HG03521 (cell line): Measurements from ENCODE around the gene AOC1.

Experiments used
- ATAC-seq: cut with Tn5 transposase; IDR thresholded peaks from one replicate; pipeline ENCODE4 v1.9.1; 2021; ENCODE audit warnings: mild to moderate bottlenecking, moderate library complexity; ENCODE audit not compliant: unreplicated experiment

The AOC1 gene

DNA sequence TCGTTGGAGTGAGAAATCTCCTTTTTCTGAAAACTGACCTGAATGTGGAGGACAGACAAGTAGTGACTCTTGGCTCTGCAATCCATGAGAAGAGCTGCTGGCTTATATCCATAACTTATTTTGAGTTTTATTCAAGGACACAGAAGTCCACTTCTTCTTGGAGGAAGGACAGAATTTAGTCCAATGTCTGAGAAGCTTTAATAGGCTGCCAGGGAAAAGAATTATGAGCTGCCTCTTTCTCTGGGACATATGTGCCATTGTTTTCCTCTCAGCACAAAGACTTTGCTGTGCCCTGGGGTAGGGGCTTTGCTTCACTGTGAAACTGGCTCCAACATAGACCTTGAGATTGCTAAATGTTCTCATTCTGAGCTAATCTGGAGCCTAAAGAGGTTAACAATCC, 20.5 kb upstream of the AOC1 start:
- no peak for ATAC-seq

DNA sequence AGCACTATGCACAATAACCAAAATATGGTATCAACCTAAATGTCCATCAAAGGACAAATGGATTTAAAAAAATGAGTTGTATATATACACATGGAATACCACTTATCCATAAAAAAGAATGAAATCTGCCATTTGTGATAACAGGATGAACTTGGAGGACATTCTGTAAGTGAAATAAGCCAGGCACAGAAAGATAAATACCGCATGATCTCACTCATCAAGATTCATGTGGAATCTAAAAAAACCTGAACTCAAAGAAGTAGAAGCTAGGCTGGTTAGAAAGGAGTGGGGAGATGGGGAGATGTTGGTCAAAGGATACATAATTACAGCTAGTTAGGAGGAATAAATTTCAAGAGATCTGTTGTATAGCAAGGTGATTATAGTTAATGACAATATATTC, 17.3 kb upstream of the AOC1 start:
- no peak for ATAC-seq

DNA sequence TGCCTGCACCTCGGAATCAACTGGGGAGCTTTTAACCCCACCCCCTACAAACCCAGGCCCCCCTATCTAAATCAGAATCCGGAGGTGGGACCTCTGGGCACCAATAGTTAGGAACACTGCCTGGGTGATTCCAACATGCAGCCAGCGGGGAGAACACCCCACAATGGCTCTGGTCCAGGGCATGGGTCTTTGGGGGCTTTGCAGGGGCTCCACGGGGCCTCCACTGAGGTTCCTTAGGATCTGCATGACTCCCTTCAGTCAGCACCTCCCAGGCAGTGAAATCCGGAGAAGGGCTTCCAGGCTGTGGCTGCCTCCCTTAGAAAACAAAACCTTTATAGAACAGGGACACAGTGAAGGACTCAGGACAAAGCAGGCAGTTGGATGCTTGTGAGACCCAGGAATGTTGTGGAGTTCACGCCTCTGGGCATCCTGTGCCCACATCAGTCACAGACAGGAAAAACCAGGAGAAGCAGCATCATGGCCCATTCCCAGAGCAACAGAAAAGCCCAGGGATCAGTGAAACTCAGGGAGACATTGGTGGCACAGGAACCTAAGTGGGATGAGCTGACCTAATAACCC, 16.5 kb upstream of the AOC1 start:
- ATAC-seq, result no peak

DNA sequence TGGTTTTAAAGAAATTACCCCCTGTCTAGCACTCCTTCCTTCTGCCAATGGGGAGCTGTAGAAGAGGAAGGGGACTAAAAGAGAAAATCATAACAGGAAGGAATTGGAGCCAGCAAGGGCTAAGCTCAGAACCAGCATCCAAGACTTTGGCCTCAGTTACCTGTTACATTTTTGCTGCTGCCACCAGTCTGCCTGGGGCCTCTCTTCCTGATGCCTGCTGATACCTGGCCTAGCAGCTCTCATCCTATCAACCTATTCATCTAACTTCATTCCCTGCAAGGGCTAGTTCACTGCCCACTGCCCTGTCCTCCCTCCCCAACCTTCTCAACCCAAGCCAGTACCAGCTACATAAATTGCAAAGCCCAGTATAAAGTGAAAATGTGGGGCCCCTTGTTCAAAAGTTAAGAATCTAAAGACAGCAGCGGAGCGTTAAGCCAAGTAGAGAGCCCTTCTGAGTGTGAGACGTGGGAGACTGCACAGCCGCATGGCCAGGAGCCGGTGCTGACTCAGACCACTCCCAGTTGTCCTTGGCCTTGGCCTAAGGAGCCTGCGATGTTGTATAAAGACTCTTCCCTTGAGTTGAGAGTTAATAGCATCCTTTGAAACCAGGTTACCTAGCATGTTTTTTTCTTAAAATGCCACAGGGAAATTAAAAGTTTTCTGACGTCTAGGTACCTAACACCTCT, 13.2 kb upstream of the AOC1 start:
- ATAC-seq, result no peak

DNA sequence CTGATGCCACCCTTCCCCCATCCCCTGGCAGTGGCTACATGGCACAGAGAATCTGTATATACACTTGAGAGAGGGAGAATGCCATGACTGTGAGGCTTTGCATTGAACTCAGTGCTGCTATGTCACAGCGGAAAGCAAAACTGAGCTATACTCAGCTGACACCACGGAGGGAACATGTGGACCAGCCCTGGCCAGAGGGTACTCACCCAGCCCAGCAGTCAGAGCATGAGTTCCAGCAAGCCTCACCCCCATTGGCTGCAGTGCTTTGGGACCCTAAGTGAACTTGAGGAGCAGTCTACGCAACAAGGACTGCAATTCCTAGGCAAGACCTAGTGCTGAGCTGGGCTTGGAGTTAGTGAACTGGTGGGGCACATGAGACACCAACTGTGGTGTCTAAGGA, 10.3 kb upstream of the AOC1 start:
- no peak for ATAC-seq

DNA sequence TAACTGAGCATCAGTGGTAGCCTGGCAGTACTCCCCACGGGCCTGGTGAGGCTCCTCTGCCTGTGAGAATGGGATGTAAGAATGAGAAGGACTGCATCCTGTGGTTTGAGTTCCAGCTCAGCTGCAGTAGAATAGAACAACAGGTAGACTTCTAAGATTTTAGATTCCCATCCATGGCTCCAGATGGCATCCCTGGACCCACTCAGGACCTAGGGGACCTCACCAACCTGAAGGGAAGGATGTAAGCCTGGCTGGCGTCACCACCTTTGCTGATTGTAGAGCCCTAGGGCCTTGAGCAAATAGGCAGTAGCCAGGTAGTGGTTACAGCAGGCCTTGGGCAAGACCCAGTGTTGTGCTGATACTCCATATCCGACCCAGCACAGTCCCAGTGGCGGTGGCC, 9.6 kb upstream of the AOC1 start:
- no peak for ATAC-seq

DNA sequence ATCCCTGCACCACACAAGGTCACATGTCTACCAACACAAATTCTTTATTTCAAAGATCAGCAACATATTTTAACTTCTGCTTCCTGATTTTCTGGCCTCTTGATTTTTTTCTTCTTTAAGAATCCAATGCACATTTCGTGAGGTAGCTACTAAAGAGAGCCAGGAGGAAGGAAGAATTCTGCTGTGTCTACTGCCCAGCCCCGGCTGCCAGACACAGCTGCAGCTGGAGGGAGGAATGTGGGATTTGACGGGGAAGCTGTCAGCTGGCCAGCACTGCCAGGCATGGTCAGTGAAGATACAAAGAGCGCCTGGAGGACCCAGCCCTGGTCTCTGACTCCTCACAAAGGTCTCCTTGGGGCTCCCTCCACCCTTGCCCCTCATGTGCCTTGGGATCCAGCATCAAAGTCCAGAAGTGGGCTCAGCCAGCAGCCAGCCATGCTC, 6.9 kb upstream of the AOC1 start:
- ATAC-seq, result no peak

DNA sequence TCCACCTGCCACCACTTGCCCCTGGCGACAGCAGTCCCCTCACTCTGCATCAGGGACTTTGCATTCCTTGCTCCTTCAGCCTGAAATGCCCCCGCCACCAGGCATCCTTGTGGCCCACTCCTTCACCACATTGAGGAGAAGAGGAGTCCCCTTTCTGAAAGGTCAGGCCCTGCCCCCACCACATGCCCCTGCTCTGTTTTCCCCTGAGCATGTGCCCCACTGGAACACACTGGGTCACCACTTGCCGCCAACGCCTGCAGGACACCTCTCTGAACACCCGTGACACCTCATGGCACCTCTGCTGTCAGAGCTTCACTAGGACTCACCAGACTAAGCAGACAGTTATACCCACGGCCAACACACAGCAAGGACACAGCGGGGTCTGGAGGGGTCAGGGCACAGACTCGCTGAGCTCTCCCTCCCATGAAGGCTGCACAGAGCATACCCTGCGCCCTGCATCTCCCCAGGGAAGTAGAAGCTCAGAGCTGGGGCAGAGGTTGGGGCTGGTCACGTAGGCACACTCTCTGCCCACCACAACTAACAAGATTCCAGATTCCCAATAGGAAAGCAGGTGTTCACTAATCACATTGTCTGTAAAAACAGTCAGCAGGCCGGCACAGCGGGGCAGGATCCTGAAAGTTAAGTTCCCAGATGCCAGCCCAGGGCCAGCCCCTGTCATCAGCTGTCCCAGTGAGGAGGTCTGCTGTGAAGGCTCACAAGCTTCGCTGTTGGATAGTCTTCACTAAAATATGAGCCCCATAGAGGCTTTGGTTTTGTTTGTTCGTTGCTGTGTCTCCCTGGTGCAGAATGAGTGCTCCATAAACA, 5.8 kb upstream of the AOC1 start:
- no peak for ATAC-seq

DNA sequence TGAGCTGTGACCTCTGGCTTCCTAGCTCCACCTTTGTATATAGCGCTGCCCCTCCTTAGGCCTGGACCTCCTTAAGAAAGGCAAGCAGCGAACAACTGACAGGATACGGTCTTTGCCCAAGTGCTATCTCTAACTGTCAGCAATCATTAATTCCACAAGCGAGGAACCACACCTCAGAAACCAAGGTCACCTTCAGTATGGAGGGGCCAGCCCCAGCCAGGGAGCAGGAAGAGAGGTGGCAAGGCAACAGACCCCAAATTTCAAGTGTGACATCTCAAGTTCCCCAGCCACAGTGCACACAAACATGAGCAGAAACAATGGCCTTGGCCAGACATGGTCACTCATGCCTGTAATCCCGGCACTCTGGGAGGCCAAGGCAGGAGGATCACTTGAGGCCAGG, 4.8 kb upstream of the AOC1 start:
- ATAC-seq, result no peak

DNA sequence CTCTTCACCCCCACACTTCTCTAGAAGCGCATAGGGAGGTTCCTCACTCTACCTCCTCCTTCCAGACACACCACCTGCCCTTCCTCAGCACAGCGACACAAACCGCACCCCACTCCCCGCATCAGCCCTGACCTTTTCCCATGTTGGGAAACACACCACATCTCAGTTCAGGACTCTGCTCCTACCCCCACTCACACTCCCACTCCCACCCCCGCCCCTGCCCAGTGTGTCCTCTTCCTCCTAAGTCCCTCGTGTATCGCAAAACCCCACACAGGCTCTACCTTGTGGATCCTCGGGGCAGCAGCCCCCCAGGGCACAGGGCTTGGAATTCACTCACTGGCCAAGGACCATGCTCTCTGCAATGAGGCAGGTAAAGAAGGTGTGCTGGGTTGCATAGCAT, 4.2 kb upstream of the AOC1 start:
- no peak for ATAC-seq

DNA sequence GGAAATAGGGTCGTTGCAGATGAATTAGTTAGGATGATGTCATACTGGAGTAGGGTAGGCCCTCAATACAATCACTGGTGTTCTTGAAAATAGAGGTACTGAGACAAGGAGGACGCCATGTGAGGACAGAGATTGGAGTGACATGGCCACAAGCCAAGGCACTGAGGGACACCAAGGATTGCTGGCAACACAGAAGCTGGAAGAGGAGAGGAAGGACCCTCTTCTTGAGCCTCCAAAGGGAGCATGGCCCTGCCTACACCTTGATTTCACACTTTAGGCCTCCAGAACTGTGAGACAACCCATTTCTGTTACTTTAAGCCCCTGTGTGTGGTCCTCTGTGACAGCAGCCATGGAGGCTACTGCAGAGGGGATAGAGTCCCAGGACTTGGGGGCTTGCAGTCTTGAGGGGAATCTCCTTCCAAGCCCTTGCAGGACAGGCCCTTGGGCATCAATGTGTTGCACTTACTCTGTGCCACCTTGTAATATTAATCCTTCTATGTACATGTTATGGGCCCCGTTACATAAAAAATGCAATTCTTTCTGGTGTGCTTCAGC, 3.7 kb upstream of the AOC1 start:
- no peak for ATAC-seq

DNA sequence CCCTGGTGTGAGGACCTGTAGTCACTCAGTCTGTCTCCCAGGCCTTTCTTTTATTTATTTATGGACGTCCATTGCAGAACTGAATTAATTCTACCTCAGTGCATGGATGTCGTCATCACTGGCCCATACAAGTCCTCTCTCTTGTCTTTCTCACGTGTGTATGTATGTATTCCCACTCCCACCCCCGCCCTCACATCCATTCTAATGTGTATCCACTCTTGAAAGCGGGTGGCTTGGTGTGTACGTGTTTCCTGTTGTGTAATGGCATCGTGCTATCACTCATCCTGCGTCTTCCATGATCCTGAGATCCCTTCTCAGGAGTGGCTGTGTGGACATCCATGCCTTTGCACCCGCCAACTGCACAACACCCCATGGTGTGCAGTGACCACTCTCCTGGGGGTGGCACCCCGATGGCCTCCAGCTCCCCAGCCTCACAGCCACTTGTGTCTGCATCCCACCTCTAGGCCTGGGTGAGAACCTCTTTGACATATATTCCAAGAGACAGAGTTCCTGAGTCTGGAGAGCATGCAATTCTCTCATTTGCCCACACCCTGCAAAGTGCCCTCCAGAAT, 3.0 kb upstream of the AOC1 start:
- ATAC-seq, result no peak

DNA sequence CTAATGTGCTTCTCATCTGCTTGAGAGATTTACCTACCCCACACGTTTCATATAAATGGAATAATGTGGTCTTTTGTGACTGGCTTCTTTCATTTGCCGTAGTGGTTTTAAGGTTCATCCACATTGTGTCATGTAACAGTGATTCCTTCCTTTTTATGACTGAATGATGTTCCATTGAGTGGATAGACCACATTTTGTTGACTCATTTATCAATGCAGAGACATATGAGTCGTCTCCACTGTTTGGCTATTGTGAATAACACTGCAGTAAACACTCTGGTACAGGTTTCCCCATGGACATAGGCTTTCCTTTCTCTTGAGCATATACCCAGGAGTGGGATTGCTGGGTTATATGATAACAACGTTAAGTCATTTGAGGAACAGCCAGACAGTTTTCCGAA, 2.0 kb upstream of the AOC1 start:
- no peak for ATAC-seq

DNA sequence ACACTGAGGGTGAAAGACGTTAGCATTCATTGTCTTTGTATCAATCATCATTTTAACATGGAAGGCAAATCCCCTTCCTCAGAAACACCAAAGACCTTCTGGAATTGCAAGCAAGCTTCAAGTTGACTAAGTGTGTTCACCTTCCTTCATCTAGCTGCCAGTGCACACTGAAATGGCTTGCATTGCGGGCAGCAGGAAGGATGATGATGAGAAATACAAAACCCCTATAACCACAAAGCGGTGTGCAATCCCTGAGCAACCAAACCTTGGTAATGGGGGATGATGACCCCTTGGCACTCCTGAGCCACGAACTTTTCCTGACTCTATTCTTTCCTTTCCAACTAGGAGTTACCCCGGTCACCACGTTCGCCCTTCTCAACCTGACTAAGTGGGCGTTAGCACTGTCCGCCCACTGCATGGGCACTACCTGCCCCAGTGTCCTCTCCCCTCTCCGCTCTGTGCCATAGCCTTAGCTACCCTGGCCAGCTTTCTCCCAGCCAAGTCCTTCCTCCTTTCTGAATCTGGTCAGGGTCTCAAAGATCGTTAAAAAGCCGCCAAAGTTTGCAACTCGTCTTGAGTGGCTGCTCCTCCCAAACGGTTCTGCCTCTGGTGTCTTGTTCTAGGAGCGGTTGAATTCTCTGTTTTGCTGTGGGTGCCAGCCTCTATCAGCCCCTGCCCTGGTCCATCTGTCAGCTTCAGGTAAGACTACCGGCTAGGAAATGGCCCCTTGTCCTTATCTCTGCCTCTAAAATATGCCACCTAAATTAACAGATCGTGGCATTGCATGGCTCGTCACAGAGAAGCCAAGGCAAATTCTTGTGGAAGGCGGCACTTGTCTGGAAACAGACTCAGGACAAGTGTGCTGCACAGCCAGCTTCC, 586 bp upstream of the AOC1 start:
- no peak for ATAC-seq

DNA sequence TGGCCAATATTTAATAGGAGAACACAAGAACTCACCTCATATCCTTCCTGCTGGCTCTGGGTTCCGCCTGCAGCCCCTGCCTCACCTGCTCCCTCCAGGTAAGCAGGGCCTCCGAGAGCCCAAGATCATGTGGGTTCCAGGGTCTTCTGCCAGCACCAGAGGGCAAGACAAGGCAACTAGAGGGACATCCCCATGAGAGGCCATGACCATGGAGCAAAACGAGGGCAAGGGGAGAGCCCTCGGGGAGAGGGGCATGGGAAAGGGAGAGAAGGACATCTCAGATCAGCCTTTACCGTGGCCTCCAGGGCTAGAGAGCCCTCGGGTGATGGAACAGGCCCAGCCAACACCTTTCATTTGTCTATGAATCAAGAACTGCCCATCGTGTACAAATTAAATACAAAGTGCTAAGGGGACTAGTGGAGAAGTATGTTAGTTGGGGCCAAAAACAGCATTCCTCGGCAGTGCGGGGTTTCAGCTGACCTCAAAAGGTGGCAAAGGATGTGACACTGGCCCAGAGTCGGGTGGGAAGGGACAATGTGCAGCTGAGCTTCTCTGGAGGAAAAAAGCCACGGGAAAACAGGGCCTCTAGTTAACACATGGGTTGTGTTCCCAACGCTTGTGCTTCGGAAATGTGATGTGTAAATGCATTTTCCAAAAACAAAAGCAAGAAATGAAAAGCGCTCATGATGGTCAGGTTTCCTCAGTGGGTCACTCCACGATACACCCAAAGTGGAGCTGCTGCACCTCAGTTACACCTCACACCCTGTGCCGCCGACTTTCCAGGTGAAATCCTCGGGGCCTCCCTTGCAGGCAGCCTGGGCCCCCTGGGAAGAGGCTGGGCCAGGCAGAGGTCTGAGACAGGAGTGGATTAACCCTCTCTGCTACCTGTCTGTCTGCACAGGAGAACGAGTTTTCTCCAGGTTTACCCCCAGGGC, 2.0 kb downstream of the AOC1 start:
- no peak for ATAC-seq

DNA sequence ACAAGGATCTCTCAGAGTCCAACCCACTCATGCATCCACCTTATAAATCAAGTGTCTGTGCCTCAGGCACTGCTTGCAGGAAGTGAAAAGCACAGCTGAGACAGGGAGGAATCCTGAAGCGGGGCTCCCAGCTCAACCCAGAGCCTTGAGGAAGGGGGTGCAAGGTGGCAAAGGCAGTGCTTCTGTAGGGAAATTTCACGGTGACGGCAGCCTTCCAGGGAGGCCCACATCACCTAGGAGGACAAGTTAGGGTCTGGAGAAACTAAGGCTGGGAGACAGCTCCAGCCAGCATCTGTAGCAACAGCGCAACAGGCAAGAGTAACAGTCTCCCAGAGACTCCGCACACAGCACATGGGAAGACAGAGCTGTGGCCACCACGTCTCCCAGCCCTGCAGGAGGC, 2.7 kb downstream of the AOC1 start:
- ATAC-seq, result no peak

DNA sequence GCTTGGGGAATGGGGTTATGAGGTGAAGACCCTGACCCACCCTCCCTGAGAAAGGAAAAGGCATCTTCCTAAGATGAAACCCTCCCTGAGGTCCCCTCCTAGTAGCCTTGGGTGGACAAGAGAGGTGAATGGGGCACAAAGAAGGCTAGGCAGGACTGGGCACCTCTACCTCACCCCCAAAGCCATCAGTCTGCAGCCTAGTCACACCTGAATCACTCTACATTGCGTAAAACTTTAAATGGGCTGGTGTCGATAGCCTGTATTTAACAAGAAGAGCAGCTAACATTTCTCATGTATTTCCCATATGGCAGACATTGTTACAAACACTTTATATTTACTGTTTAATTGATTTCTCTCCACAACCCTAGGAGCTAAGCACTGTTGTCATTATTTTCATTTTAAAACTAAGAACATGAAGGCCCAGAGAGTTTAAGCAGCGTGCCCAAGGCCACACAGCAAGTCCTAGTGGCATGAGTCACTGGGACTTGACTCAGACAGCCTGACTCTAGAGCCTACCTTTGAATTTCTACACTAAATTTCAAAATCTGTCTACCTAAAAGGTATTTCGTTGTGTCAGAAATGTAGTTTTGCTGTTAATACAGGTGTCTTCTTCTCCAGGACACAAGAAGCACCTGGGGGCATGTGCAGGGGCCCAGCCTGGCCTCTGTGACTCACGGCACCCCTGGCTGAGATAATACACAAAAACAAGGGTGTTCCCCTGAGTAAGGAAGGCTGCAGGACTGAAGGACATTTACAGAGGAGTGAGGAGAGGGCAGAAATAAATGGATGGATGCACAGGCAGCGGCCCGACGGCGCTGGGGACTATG, 3.4 kb downstream of the AOC1 start:
- no peak for ATAC-seq
